Stimulated activated CD4-positive, alpha-beta T cell treated with anti-CD3 and anti-CD28 coated beads, Interleukin-1b, Interleukin-23, amount 100 ng/mL, for 4 hours (primary cell): ENCODE measurements around the gene ATM.
A peak's percentile ranks its signal among the peaks of the same experiment; 100 is the strongest.
"Not testable (repeated sequence)": the region's sequence is repeated elsewhere in the genome, so short reads cannot be mapped to it uniquely, and the experiment has no call there.

ENCODE experiments used
- DNase-seq, 2 donors: peaks; one replicate each; pipeline ENCODE4 v3.0.0-alpha.2; 2020; ENCODE audit warnings: low read depth in 2 of 2

Gene ATM

DNA sequence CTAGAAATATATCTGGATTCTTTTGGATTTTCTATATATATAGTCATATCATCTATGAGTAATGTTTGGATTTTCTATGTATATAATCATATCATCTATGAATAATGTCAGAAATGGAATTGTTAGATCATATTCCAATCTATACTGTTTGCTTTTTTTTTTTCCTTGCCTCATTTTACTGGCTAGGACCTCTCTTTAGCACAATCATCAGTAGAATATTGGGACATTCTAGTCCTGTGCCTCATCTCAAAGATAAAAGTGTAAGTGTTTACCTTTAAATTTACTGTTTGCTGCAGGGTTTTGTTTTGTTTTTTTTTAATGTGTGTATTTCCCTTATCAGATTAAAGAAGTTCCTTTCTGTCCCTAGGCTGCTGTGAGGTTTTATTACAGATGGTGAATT lies 147.4 kb downstream of the ATM start:
- DNase-seq, result no peak

DNA sequence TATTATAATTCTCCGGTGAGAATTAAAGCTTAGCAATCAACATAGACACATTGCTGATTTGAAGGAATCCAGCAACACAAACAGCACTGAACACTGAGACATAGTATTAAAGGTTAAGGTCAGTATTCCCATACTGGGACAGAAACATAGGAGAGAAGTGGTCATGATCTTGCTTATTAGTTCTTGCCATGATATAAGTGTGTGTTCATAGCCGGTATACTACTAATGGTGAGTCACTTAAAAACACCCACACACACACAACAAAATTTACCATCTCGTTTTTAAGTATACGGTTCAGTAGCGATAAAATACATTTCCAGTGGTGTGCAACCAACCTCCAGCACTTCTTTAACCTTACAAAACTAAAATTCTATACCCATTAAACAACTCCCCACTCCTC lies 148.1 kb downstream of the ATM start:
- no peak for DNase-seq

DNA sequence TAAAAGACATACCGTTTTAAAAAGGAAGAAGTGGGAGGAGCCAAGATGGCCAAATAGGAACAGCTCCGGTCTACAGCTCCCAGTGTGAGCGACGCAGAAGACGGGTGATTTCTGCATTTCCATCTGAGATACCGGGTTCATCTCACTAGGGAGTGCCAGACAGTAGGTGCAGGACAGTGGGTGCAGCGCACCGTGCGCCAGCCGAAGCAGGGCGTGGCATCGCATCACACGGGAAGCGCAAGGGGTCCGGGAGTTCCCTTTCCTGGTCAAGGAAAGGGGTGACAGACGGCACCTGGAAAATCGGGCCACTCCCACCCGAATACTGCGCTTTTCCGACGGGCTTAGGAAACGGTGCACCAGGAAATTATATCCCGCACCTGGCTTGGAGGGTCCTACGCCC lies 150.6 kb downstream of the ATM start:
- DNase-seq, result not testable (repeated sequence)

DNA sequence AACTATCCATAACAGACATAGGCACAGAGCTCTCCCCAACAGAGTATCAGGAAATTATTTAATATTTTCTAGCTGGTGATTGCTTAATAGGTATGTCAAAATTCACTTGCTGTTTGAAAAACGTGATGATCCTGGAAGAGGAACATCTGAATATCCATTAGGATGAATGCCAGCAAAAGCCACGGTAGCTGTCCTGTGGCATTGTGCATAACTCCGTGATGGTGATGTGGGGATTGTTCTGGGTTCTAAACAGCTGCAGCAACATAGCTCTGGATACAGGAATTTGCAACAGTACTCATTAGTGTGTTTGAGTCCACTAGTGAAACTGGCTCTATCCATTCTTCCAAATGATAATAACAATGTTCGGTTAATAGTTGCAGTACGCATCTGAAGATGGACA lies 165.7 kb downstream of the ATM start:
- DNase-seq, result no peak

DNA sequence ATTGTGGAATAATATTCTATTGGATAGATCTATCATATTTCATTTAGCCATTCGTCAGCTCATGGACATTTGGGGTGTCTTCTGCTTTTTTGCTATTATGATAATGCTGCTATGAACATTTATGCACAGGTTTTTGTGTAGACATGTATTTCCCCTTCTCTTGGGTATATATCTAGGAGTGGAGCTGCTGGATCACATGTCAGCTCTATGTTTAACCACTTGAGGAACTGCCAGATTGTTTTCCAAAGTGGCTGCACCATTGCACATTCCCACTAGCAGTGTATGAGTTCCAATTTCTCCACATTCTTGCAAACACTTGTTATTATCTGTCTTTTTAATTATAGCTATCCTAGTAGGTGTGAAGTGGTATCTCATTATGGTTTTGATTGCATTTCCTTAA lies 169.5 kb downstream of the ATM start:
- no peak for DNase-seq

DNA sequence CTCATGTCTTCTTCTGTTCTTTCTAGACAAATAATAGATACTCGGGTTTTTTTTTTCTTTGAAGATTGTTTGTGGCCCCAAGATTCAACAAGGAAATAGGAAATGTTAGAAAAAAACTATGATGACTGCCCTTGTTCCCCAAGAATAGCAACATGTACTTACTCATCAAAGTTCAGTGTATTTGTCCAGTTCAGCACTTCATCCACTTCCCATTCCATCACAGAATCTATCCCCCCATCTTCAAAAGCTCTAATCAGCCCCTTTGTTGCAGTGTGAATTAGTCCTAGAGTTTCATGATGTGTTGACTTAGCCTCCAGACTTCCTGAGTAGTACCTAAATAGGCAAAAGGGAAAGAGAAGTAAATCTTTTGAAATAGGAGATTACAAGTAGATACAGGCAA lies 170.2 kb downstream of the ATM start:
- DNase-seq, result no peak

DNA sequence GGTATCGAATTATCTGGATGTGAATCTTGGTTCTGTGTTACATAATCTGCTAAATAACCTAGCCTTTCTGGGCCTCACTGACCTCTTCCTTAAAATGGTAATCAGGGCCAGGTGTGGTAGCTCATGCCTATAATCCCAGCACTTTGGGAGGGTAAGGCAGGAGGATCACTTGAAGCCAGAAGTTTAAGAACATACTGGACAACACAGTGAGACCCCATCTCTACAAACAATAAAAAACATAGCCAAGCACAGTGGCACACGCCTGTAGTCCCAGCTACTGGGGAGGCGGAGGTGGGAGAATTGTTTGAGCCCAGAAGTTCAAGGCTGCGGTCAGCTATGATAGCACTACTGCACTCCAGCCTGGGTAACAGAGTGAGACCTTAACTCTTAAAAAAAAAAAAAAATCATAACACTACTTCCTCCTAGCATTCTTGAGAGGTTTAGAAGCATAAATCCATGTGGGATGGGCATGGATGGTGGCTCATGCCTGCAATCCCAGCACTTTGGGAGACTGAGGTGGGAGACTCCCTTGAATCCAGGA lies 171.9 kb downstream of the ATM start:
- DNase-seq, result no peak

DNA sequence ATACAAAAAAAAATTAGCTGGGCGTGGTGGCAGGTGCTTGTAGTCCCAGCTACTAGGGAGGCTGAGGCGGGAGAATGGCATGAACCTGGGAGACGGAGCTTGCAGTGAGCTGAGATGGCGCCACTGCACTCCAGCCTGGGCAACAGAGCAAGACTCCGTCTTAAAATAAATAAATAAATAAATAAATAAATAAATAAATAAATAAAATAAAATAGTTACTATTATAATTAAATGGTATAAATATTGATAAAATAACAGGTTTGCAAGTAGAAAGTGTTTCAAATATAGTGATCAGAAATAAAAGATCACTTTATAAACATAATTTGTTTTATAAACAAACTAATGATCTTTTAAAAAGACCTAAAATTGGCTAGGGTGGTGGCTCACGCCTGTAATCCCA lies 173.8 kb downstream of the ATM start:
- DNase-seq, result not testable (repeated sequence)

DNA sequence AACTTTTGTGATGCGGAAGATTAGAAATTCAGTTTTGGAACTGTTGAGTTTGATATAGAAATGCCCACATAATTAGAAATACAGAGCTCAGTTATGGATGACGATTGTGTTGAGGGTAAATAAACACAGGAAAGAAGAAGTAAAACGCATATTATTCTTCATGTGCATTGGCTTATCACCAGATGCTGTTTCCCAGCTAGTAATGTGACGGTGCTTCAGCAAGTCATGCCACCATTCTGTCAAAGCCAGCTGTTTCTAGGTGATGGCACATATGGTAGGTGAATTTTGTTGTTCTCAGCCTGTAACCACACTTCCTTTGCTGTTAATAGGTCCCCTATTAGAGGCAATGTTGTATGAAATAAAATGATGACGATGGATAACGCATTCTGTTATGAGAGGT lies 175.6 kb downstream of the ATM start:
- no peak for DNase-seq

DNA sequence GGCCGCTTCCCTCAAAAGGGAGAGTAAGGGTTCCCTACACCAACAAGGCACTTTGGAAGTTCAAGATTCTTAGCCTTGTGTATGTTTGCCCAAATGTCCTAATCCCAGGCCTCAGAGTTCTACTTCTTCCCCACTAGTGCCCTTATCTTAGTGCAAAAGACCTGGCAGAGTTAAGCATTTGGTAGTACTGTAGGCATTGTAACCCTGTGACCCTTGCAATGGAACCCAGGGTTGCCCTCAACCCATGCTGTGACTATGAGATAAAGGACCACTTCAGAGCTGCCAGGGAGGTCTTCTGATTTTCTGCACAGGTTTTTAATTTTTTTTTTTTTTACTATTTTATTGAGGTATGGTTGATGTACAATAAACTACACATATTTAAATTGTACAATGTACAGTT lies 179.4 kb downstream of the ATM start:
- DNase-seq, result no peak

DNA sequence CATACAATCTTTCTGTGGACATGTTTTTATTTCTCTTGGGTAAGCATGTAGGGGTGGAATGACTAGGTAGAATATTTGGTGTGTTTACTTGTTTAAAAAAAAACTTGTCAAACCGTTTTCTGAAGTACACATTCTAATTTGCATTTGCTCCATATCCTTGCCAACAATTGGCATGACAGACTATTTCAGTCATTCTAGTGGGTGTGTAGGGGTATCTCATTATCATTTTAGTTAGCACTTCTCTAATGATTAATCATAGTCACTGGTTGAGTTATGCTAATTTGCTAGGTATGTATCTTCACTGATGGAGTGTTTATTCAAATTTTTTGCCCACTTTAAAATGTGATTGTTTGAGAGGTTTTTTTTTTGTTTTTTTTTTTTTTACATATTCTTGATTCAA lies 180.2 kb downstream of the ATM start:
- DNase-seq, result no peak

DNA sequence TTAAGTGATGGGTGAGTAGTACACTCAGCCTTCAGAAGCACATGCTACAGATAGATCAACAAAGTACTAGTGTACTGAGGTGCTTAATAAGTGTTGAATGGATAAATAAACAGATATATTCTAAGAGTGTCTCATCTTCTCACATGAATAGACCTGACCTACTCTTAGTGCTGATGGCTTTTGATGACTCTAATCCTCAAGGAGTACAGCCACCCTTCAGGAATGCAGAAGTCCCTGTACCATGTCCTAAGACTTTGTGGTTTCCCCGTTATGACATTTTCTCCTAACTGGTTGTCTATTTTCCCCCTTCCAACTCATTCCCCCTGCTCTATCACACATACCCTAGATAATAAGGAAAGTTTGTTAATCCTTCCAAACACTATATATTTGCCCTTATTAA lies 182.8 kb downstream of the ATM start:
- no peak for DNase-seq

DNA sequence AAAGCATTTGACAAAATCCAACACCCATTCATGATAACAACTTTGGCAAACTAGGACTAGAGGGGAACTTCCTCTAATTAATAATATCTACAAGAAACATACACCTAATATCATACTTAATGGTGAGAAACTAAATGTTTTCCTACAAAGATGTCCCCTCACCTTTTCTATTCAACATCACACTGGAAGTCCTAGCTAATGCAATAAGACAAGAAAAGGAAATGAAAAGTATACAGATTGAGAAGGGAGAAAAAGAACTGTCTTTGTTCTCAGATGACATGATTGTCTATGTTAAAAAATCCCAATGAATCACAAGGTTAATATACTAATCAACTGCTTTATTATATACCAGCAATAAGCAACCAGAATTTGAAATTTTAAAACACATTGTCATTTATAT lies 192.1 kb downstream of the ATM start:
- DNase-seq, result no peak

DNA sequence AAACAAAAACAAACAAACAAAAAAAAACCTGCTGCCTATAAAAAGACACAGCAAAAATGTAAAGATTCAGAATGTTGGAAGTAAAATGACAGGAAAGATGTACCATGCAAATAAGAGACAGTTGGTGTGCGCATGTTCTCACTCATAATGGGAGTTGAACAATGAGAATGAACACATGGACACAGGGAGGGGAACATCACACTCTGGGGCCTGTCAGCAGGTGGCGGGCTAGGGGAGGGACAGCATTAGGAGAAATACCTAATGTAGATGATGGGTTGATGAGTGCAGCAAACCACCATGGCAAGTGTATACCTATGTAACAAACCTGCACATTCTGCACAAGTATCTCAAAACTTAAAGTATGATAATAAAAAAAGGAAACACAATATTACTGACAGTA lies 194.7 kb downstream of the ATM start:
- DNase-seq, result peak; percentile 5 to 19
